CD4-positive, alpha-beta T cell (primary cell): ENCODE measurements around the gene ATG4D. TPM values are rescaled to one million over a fixed set of nuclear protein-coding genes. Genes with fewer than 3 reads are reported as not detected.
A peak's percentile ranks its signal among the peaks of the same experiment; 100 is the strongest.

Experiments used
- ATAC-seq: fragments of 200-7000 bp; cut with Tn5 transposase; one replicate; pipeline ENCODE4 v1.10.0; 2022; ENCODE audit warnings: mild to moderate bottlenecking; ENCODE audit not compliant: poor library complexity
- CTCF ChIA-PET: fragments of 350-600 bp; sonication (Branson Sonifier 250); formaldehyde crosslinking; loops from one replicate; lab custom pipeline; 2021; ENCODE audit warnings: antibody characterized with exemption, inconsistent platforms; lab: Charles Lee
- POLR2A ChIA-PET: fragments of 350-600 bp; sonication (Branson Sonifier 250); formaldehyde crosslinking; loops from one replicate; lab custom pipeline; 2021; ENCODE audit warnings: antibody characterized with exemption, inconsistent platforms; lab: Charles Lee
- DNase-seq, 14 experiments: peaks; one replicate each; pipeline ENCODE4 v3.0.0-alpha.2; 2013 to 2020; ENCODE audit warnings: mixed read lengths in 2 of 14
- H3K27ac ChIP-seq, 2 donors: one replicate each; pipeline versions ENCODE4 v1.5.1 to v1.7.0; 2013; ENCODE audit warnings: low read length in 2 of 2, low read depth in 1 of 2, mild to moderate bottlenecking in 1 of 2
- H3K27me3 ChIP-seq, 2 experiments: 1 replicate in 1 of 2; 2 replicates in 1 of 2; pipeline versions ENCODE4 v1.6.1 to v1.7.0; 2013; ENCODE audit warnings: low read length in 2 of 2, control low read depth in 1 of 2, mild to moderate bottlenecking in 1 of 2, moderate library complexity in 1 of 2; ENCODE audit not compliant: insufficient read depth in 2 of 2, control insufficient read depth in 1 of 2
- H3K36me3 ChIP-seq: one replicate; pipeline ENCODE4 v1.6.1; 2013; ENCODE audit warnings: low read length, control low read depth; ENCODE audit not compliant: insufficient read depth
- H3K4me1 ChIP-seq: one replicate; pipeline ENCODE4 v1.6.1; 2013; ENCODE audit warnings: low read length, control low read depth; ENCODE audit not compliant: insufficient read depth
- H3K4me3 ChIP-seq: one replicate; pipeline ENCODE4 v1.5.1; 2013; ENCODE audit warnings: mild to moderate bottlenecking, low read length, moderate library complexity
- H3K9me3 ChIP-seq, 2 experiments: 1 replicate in 1 of 2; 2 replicates in 1 of 2; pipeline versions ENCODE4 v1.6.1 to v1.7.0; 2013; ENCODE audit warnings: low read length in 2 of 2, mild to moderate bottlenecking in 2 of 2, control low read depth in 1 of 2, moderate library complexity in 1 of 2; ENCODE audit not compliant: control insufficient read depth in 1 of 2, insufficient read depth in 1 of 2
- H3K27ac Mint-ChIP-seq: one replicate; pipeline ENCODE4 v1.8.0; 2020; ENCODE audit warnings: mixed read lengths
- H3K27me3 Mint-ChIP-seq: one replicate; pipeline ENCODE4 v1.8.0; 2021; ENCODE audit warnings: mixed read lengths
- H3K36me3 Mint-ChIP-seq: one replicate; pipeline ENCODE4 v1.8.0; 2021; ENCODE audit warnings: low read depth, mixed read lengths
- H3K4me1 Mint-ChIP-seq: one replicate; pipeline ENCODE4 v1.8.0; 2021; ENCODE audit warnings: low read depth, mixed read lengths
- H3K4me3 Mint-ChIP-seq: one replicate; pipeline ENCODE4 v1.8.0; 2020; ENCODE audit warnings: mild to moderate bottlenecking, mixed read lengths
- H3K9me3 Mint-ChIP-seq: one replicate; pipeline ENCODE4 v1.8.0; 2020; ENCODE audit warnings: mixed read lengths
- CTCF ChIP-seq: fragments of 200-600 bp; IDR thresholded peaks from one replicate; pipeline ENCODE4 v1.8.0; 2022; ENCODE audit warnings: antibody characterized with exemption, mild to moderate bottlenecking
- intact Hi-C, 2 experiments: fragments of 100-400 bp; cut with DNase I in 1 of 2; cut with micrococcal nuclease in 1 of 2; formaldehyde crosslinking; loops; one replicate each; pipeline versions ENCODE4 v1.15.1 to v1.9.0; 2023 to 2025; cut with DNase I, micrococcal nuclease
- total RNA-seq, 174 experiments: library from RNA in 2 of 174; stranded (reverse) in 2 of 174; gene quantifications; one replicate each; pipeline ENCODE4 v1.2.3 and lab custom pipeline; 2021 to 2026

The ATG4D gene
- total RNA-seq, 2 experiments from 2014 or later: 81.1 to 84.6 TPM

DNA sequence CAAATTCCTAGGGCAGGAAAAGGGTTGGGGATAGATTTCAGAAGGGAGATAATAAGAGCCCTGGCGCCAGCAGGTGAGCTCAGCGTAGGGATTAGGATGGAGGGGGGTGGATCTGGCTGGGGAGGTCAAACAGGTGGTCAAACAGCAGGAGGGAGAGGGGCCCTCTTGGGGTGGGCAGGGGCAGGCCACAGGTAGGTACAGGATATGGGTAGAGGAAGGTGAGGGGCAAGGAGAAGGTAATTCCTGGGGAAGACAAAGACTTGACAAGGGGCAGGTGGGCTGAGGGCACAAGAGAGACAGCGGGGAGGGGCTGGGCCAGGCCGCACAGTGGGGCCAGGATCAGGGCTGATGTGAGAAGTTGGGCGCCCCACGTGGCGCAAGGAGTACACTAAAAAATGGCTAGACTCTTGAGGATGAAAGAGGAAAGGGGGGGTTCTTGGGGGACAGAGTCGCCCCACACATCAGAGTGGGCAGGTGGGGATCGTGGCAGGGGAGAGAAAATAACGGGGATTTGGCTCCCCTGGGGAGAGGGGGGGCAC, 21.4 kb downstream of the ATG4D start:
- Histone ChIP-seq H3K9me3 (no peaks in the 10 kb centered on the region), H3K27me3 (no peaks in the 10 kb centered on the region), H3K36me3 (peaks cover 37% of the 10 kb centered on the region), H3K4me1 (peaks cover 56% of the 10 kb centered on the region), H3K4me3 (peak overlapping the region; percentile 87), H3K27ac (peak overlapping the region; percentile 80 to 94)
- POLR2A ChIA-PET: interaction anchor here (0.5 to 5.6 kb wide), 6 partner anchors 12 to 306 kb away, joined by 3 to 81 read pairs (median 4); partner anchors contain the start of genes CARM1 and TMED1
- Mint-ChIP-seq H3K4me1 (peaks cover 43% of the 10 kb centered on the region), H3K4me3 (peak overlapping the region; percentile 93), H3K27me3 (no peaks in the 10 kb centered on the region), H3K27ac (peak overlapping the region; percentile 95), H3K36me3 (peaks cover 62% of the 10 kb centered on the region), H3K9me3 (no peaks in the 10 kb centered on the region)
- DNase-seq (peak in 13 of 14 experiments; percentile 30 to 83 (median 53)), ATAC-seq (no peak)
- intact Hi-C loops: loop anchor here (5.0 kb wide), 3 partner anchors 87 to 163 kb away; partner anchors contain the start of genes CDC37 (in 2 of the 2) and ILF3 (in 1 of the 2)
- no peak for TF ChIP-seq CTCF
- CTCF ChIA-PET: interaction anchor here (1.9 to 4.7 kb wide), 2 partner anchors 10 to 23 kb away, joined by 6 to 24 read pairs; partner anchors contain the start of gene ATG4D

DNA sequence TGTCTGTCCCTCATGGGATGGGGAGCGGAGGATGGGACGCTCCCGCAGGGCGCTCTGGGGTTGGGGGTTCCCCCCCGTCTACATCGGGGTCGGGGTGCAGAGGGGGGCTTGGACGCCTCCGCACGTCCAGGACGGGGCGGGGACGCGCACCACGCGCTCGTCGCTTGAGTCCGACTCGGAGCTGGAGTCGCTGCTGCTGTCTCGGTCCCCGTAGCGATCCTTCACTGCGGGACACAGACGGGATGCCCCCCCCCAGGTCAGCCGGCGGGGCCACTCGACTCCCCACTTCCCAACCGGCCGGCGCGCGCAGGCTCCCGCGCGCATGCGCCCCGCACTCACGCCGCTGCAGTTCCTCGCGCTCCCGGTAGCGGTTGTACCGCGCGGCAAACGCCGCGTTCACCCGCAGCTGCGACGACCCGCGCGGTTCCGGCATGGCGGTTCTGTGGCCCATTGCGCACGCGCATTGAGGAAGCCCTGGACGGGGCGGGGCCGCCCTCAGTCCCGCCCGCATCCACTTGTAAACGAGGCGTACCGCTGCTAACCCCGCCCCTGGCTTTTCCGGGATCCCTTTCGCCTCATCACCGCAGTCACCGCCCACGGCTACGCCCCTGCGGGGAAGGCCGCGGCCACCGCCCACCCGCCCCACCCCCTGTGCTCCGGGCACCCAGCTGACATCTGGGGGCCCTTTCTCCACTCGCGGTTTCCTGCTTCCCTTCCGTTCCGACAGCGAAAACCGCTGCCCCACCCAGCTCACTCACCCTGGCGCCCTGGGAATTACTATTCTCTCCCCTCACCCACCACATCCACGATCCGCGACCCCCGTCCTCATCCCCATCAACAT, 22.1 kb downstream of the ATG4D start, which contains the start of gene KRI1:
KRI1 (minus strand) TSS at position 444 of the 841 bp plus-strand sequence; CDS start at position 433, 11 bp downstream.
- H3K4me1 ChIP-seq: peaks cover 56% of the 10 kb centered on the region
- H3K9me3 Mint-ChIP-seq: no peaks in the 10 kb centered on the region
- peak; percentile 97 to 100 (median 99) for DNase-seq
- peak within 1 kb of the TSS; percentile 80 to 94 for H3K27ac ChIP-seq
- H3K27me3 ChIP-seq: no peaks in the 10 kb centered on the region
- ChIA-PET POLR2A (interaction anchor here (0.6 to 5.6 kb wide), 13 partner anchors 12 to 523 kb away, joined by 3 to 81 read pairs (median 3); partner anchors contain the start of genes CARM1, DNM2, LDLR and TMED1), CTCF (interaction anchor here (0.6 to 4.7 kb wide), 6 partner anchors 11 to 79 kb away, joined by 3 to 24 read pairs (median 5); partner anchors contain the start of genes ATG4D and KEAP1)
- peak within 1 kb of the TSS; percentile 95 for H3K27ac Mint-ChIP-seq
- no peaks in the 10 kb centered on the region for H3K27me3 Mint-ChIP-seq
- peak within 1 kb of the TSS; percentile 87 for H3K4me3 ChIP-seq
- peak; percentile 52 for ATAC-seq
- no peaks in the 10 kb centered on the region for H3K9me3 ChIP-seq
- peaks cover 46% of the 10 kb centered on the region for H3K4me1 Mint-ChIP-seq
- intact Hi-C loops: loop anchor here (1.0 to 5.0 kb wide), 4 partner anchors 22 to 163 kb away; partner anchors contain the start of genes CDC37 (in 2 of the 2), ATG4D (in 1 of the 2) and ILF3 (in 1 of the 2)
- peaks cover 30% of the 10 kb centered on the region for H3K36me3 ChIP-seq
- H3K36me3 Mint-ChIP-seq: peaks cover 55% of the 10 kb centered on the region
- peak within 1 kb of the TSS; percentile 93 for H3K4me3 Mint-ChIP-seq
- no peak for TF ChIP-seq CTCF

DNA sequence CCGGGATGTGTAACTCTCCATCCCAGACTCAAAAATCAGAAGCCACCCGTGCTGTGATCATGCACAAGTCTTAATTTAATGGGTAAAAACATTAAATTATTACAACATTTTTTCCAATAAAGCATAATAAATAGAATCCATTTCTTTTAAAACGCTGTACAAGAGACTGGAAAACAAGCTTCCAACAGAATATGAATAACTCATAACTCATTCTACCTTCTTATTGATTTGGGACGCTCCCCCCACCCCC, 22.6 kb downstream of the ATG4D start:
- POLR2A ChIA-PET: interaction anchor here (0.6 to 5.6 kb wide), 11 partner anchors 13 to 523 kb away, joined by 3 to 81 read pairs (median 3); partner anchors contain the start of genes CARM1, DNM2, LDLR and TMED1
- H3K4me3 Mint-ChIP-seq: peak overlapping the region; percentile 93
- H3K9me3 Mint-ChIP-seq: no peaks in the 10 kb centered on the region
- peak overlapping the region; percentile 87 for H3K4me3 ChIP-seq
- CTCF ChIA-PET: interaction anchor here (0.5 to 4.7 kb wide), 7 partner anchors 12 to 78 kb away, joined by 3 to 24 read pairs (median 5); partner anchors contain the start of genes ATG4D and KEAP1
- intact Hi-C loops: loop anchor here (1.0 to 5.0 kb wide), 4 partner anchors 23 to 164 kb away; partner anchors contain the start of genes CDC37 (in 2 of the 2), ATG4D (in 1 of the 2) and ILF3 (in 1 of the 2)
- H3K27ac Mint-ChIP-seq: peak overlapping the region; percentile 95
- H3K4me1 ChIP-seq: peaks cover 56% of the 10 kb centered on the region
- H3K27ac ChIP-seq: peak overlapping the region; percentile 76 to 94
- H3K36me3 ChIP-seq: peaks cover 25% of the 10 kb centered on the region
- peaks cover 47% of the 10 kb centered on the region for H3K4me1 Mint-ChIP-seq
- ATAC-seq (no peak), DNase-seq (no peak)
- no peaks in the 10 kb centered on the region for H3K27me3 ChIP-seq
- no peak for TF ChIP-seq CTCF
- no peaks in the 10 kb centered on the region for H3K27me3 Mint-ChIP-seq
- no peaks in the 10 kb centered on the region for H3K9me3 ChIP-seq
- peaks cover 49% of the 10 kb centered on the region for H3K36me3 Mint-ChIP-seq
